K562 (cell line): ENCODE data around the gene NAT8. TPM values are rescaled to one million over a fixed set of nuclear protein-coding genes. Genes with fewer than 3 reads are reported as not detected.
A peak's percentile ranks its signal among the peaks of the same experiment; 100 is the strongest.
"Not testable (repeated sequence)": the region's sequence is repeated elsewhere in the genome, so short reads cannot be mapped to it uniquely, and the experiment has no call there.

ENCODE experiments used
- ATAC-seq: fragments of 200-7000 bp; cut with Tn5 transposase; 3 replicates; pipeline ENCODE4 v1.9.1; 2020; ENCODE audit warnings: moderate library complexity
- BruUV-seq: library from RNA; stranded (reverse); fragments of 400-500 nt; replicated peaks from 2 replicates; lab custom pipeline; 2021; lab: Mats Ljungman, UMichigan
- CTCF ChIA-PET: fragments of 300-600 bp; formaldehyde crosslinking; extraction: SDS; loops from one replicate; lab custom pipeline; 2021; ENCODE audit warnings: low intra/inter-chr PET ratio; lab: Yijun Ruan, JAX
- POLR2A ChIA-PET: fragments of 300-600, 350-650 bp; sonication (Branson Sonifier 250); formaldehyde crosslinking; extraction: SDS; loops from one replicate; lab custom pipeline; 2021; ENCODE audit warnings: antibody characterized with exemption, inconsistent platforms; lab: Yijun Ruan, JAX
- DNase-seq, 4 experiments: peaks; one replicate each; pipeline versions ENCODE4 v3.0.0 to v3.0.0-alpha.2; 2011 to 2018; ENCODE audit warnings: low spot score in 3 of 4, mixed read lengths in 3 of 4; ENCODE audit errors: extremely low read depth in 1 of 4
- FAIRE-seq: peaks from 2 replicates; lab custom pipeline; 2011; peaks lifted over from hg19 to GRCh38; lab: Jason Lieb, UNC
- H2AFZ ChIP-seq: 2 replicates; pipeline ENCODE4 v1.6.0; 2011; ENCODE audit warnings: low read depth, low read length, control low read depth, inconsistent platforms
- H3K27ac ChIP-seq: fragments of 200-600 bp; 3 replicates; pipeline ENCODE4 v1.8.0; 2011; ENCODE audit warnings: low read depth, mild to moderate bottlenecking, control low read depth, inconsistent platforms, low read length, moderate library complexity, mixed read lengths; ENCODE audit errors: extremely low read depth
- H3K27me3 ChIP-seq, 2 experiments: fragments of 300-600 bp in 1 of 2; 2 replicates in 1 of 2; 3 replicates in 1 of 2; pipeline versions ENCODE4 v1.6.0 to v1.8.0; 2011; ENCODE audit warnings: inconsistent platforms in 2 of 2, low read length in 2 of 2, mild to moderate bottlenecking in 1 of 2, mixed read lengths in 1 of 2, moderate library complexity in 1 of 2; ENCODE audit not compliant: control insufficient read depth in 2 of 2, insufficient read depth in 2 of 2
- H3K36me3 ChIP-seq: fragments of 300-600 bp; 3 replicates; pipeline ENCODE4 v1.8.0; 2011; ENCODE audit warnings: mild to moderate bottlenecking, low read length, inconsistent platforms; ENCODE audit not compliant: control insufficient read depth, insufficient read depth
- H3K4me1 ChIP-seq, 2 experiments: fragments of 200-600 bp in 1 of 2; replicated peaks in 1 of 2; 2 replicates in 1 of 2; 3 replicates in 1 of 2; pipeline versions ENCODE4 v1.5.1 to v1.8.0; 2011; ENCODE audit warnings: inconsistent platforms in 2 of 2, low read length in 2 of 2, mild to moderate bottlenecking in 1 of 2, mixed read lengths in 1 of 2, moderate library complexity in 1 of 2; ENCODE audit not compliant: control insufficient read depth in 2 of 2, insufficient read depth in 2 of 2
- H3K4me2 ChIP-seq: 2 replicates; pipeline ENCODE4 v1.6.1; 2011; ENCODE audit warnings: low read length, control low read depth, inconsistent platforms, mixed read lengths; ENCODE audit not compliant: insufficient read depth
- H3K4me3 ChIP-seq: fragments of 200-600 bp; sonication (generic), shearing (Covaris generic); 2 replicates; pipeline ENCODE4 v1.5.1; 2016; ENCODE audit warnings: control low read depth, inconsistent platforms
- H3K79me2 ChIP-seq: fragments of 200-600 bp; 3 replicates; pipeline ENCODE4 v1.8.0; 2011; ENCODE audit warnings: low read length, inconsistent platforms; ENCODE audit not compliant: control insufficient read depth, insufficient read depth
- H3K9ac ChIP-seq, 2 experiments: 2 replicates each; pipeline versions ENCODE4 v1.6.0 to v1.6.1; 2011; ENCODE audit warnings: low read depth in 2 of 2, low read length in 2 of 2, control low read depth in 1 of 2, inconsistent platforms in 1 of 2, mild to moderate bottlenecking in 1 of 2, mixed read lengths in 1 of 2; ENCODE audit not compliant: insufficient read depth in 1 of 2
- H3K9me1 ChIP-seq: one replicate; pipeline ENCODE4 v1.6.0; 2011; ENCODE audit warnings: inconsistent platforms, mild to moderate bottlenecking, low read length, moderate library complexity; ENCODE audit not compliant: control insufficient read depth, insufficient read depth
- H3K9me3 ChIP-seq: replicated peaks from 2 replicates; pipeline ENCODE4 v1.5.1; 2011; ENCODE audit warnings: low read depth, low read length, inconsistent platforms; ENCODE audit not compliant: control insufficient read depth, insufficient read depth
- H4K20me1 ChIP-seq: replicated peaks from 2 replicates; pipeline ENCODE4 v1.6.1; 2011; ENCODE audit warnings: low read length, inconsistent platforms, mixed read lengths; ENCODE audit not compliant: control insufficient read depth, insufficient read depth
- NFIC ChIP-seq: fragments of 450-650 bp; IDR thresholded peaks from 2 replicates; pipeline ENCODE4 v1.6.1; 2017; ENCODE audit warnings: mild to moderate bottlenecking, inconsistent platforms
- WGBS: fragments of 100-300 bp; shearing (Covaris generic); methylation state at CpG from one replicate; pipeline ENCODE4 v1.1.6; 2016; ENCODE audit warnings: low coverage, mixed read lengths; ENCODE audit not compliant: insufficient coverage; ENCODE audit errors: missing lambda C conversion rate; 5-methylcytosine and 5-hydroxymethylcytosine counted together
- in situ Hi-C: fragments of 300-500 bp; cut with MboI; formaldehyde crosslinking; loops from 4 replicates; pipeline ENCODE4 v1.15.0; 2018; ENCODE audit warnings: inconsistent platforms, mixed read lengths
- intact Hi-C: fragments of 100-400 bp; cut with micrococcal nuclease; formaldehyde crosslinking; loops from 2 replicates; pipeline ENCODE4 v1.14.2; 2022
- polyA plus RNA-seq, 8 experiments: library from polyadenylated mRNA; depleted of rRNA in 4 of 8; stranded (reverse) in 5 of 8; unstranded in 3 of 8; fragments of >200 nt; fragmentation: Nextera tagmentation in 2 of 8; fragmentation: Illumina TruSeq in 1 of 8; extraction: Ambion mirVana in 2 of 8; extraction: Trizol in 1 of 8; gene quantifications; 2 replicates each; pipeline versions ENCODE4 v1.2.1 to v1.2.3, GENCODE V29; 2011 to 2014; ENCODE audit warnings: inconsistent platforms in 1 of 8, missing spikeins in 1 of 8
- total RNA-seq, 7 experiments: library from RNA; depleted of rRNA in 6 of 7; stranded (reverse); fragments of >200 nt in 6 of 7; fragmentation: Illumina TruSeq in 2 of 7; extraction: Trizol in 2 of 7; gene quantifications; 2 replicates each; pipeline versions ENCODE4 v1.2.1 to v1.2.3, GENCODE V29; 2011 to 2021; ENCODE audit warnings: low replicate concordance in 1 of 7

Gene NAT8
- total and polyA plus RNA-seq, 9 of the 15 experiments (the other 6 are each of a cell fraction or from before 2014, with no cell fraction given): not detected

GRCh38 chr2:73624625-73625024, 17.6 kb downstream of the NAT8 start:
- H3K79me2 ChIP-seq, intact Hi-C loops, H3K4me1 ChIP-seq, CTCF ChIA-PET, H4K20me1 ChIP-seq, H3K4me3 ChIP-seq, H3K36me3 ChIP-seq, POLR2A ChIA-PET, H3K9ac ChIP-seq, BruUV-seq, H2AFZ ChIP-seq, H3K9me1 ChIP-seq, H3K27ac ChIP-seq, H3K4me2 ChIP-seq, H3K9me3 ChIP-seq: not testable (repeated sequence)
- peaks cover 0 to 12% of the 10 kb centered on the region in 2 experiments; a peak in 2 of 5 replicates for H3K27me3 ChIP-seq
- 0% methylated on average over 4 of the region's 9 CpGs for WGBS
- in situ Hi-C loops: loop anchor here (5.0 kb wide), 1 partner anchor 63 kb away; no protein-coding TSS in a partner anchor
- peak; percentile 83 for FAIRE-seq
- peak; percentile 85 for ATAC-seq
- DNase-seq: peak in 1 of 4 experiments; percentile 9

- in situ Hi-C loops, H3K9ac ChIP-seq: not testable (repeated sequence)
- TF ChIP-seq NFIC: peak; percentile 75
- TF ChIP-seq, all 486 proteins: peak for 1; not testable (repeated sequence) for 485
- peaks cover 0 to 12% of the 10 kb centered on the region in 2 experiments; a peak in 2 of 5 replicates for H3K27me3 ChIP-seq
- POLR2A ChIA-PET, H3K4me3 ChIP-seq, CTCF ChIA-PET, H3K9me3 ChIP-seq, BruUV-seq, H3K79me2 ChIP-seq, ATAC-seq, DNase-seq, H3K4me2 ChIP-seq, H3K36me3 ChIP-seq, H4K20me1 ChIP-seq, H3K9me1 ChIP-seq, H2AFZ ChIP-seq, intact Hi-C loops, H3K27ac ChIP-seq, H3K4me1 ChIP-seq, FAIRE-seq: not testable (repeated sequence)
Measured at GRCh38 chr2:73624036-73624435, 18.2 kb downstream of the NAT8 start.
